Adipose tissue (tissue), 3 donors: Measurements from ENCODE around the gene SPATA12. TPM values are rescaled to one million over a fixed set of nuclear protein-coding genes. Genes with fewer than 3 reads are reported as not detected.
"Not testable (repeated sequence)": the region's sequence is repeated elsewhere in the genome, so short reads cannot be mapped to it uniquely, and the experiment has no call there.

ENCODE experiments used
- H3K27ac ChIP-seq: one replicate; pipeline ENCODE4 v1.5.1; 2013; ENCODE audit warnings: low read depth, low read length
- WGBS, 3 donors: extraction: QIAGEN DNeasy Blood & Tissue Kit; methylation state at CpG; one replicate each; pipeline ENCODE4 v1.1.7; 2013; 5-methylcytosine and 5-hydroxymethylcytosine counted together
- polyA plus RNA-seq, 3 donors: library from polyadenylated mRNA; stranded (reverse); fragments of 200-250 nt; gene quantifications; one replicate each; pipeline ENCODE4 v1.2.3, GENCODE V29; 2013
- donor health status: healthy with polysubstance abuse.
- donor health status: Bipolar disorder and iron deficiency.
- donor health status: healthy.

Gene SPATA12
- polyA plus RNA-seq, 3 donors = 0.11 TPM; not detected in 2

- no peak overlapping the region for H3K27ac ChIP-seq
- 39 to 42% (median 40%) methylated on average over 9 of the region's 9 CpGs for WGBS, 3 donors
These were observed 17.3 kb downstream of the SPATA12 start for GRCh38 chr3:57077630-57078343.

GRCh38 chr3:57078344-57078634 is 17.8 kb downstream of the SPATA12 start:
- WGBS, 3 donors = 0 to 2% (median 2%) methylated on average over 15 of the region's 15 CpGs
- no peak overlapping the region for H3K27ac ChIP-seq

- 0% methylated on average over 66 to 91 of the region's 91 CpGs for WGBS, 3 donors
- H3K27ac ChIP-seq = no peak overlapping the region
These were observed 18.4 kb downstream of the SPATA12 start for GRCh38 chr3:57078635-57079473.

- WGBS, 3 donors = 5 to 16% (median 14%) methylated on average over 24 to 25 of the region's 25 CpGs
- no peak overlapping the region for H3K27ac ChIP-seq
These were observed 19.0 kb downstream of the SPATA12 start for GRCh38 chr3:57079474-57079831.

- 93 to 98% (median 97%) methylated on average over 4 of the region's 4 CpGs for WGBS, 3 donors
- no peak overlapping the region for H3K27ac ChIP-seq
These were observed 19.7 kb downstream of the SPATA12 start for GRCh38 chr3:57080171-57080570.

- WGBS, 3 donors = 55 to 74% (median 72%) methylated on average over 3 of the region's 3 CpGs
- H3K27ac ChIP-seq = no peak overlapping the region
These were observed 20.7 kb downstream of the SPATA12 start for GRCh38 chr3:57081173-57081572.

GRCh38 chr3:57082481-57082880 is 22.0 kb downstream of the SPATA12 start:
- no peak overlapping the region for H3K27ac ChIP-seq
- 86 to 93% (median 91%) methylated on average over 6 of the region's 6 CpGs for WGBS, 3 donors

- WGBS, 3 donors = 93 to 95% (median 94%) methylated on average over 16 of the region's 16 CpGs
- H3K27ac ChIP-seq = not testable (repeated sequence)
These were observed 23.0 kb downstream of the SPATA12 start for GRCh38 chr3:57083266-57083995.

GRCh38 chr3:57085211-57085610 is 24.7 kb downstream of the SPATA12 start:
- no peak overlapping the region for H3K27ac ChIP-seq
- 92 to 97% (median 95%) methylated on average over 4 of the region's 4 CpGs for WGBS, 3 donors

GRCh38 chr3:57086201-57086600 is 25.7 kb downstream of the SPATA12 start:
- H3K27ac ChIP-seq = no peak overlapping the region

GRCh38 chr3:57087361-57088092 is 27.1 kb downstream of the SPATA12 start:
- H3K27ac ChIP-seq = no peak overlapping the region
- 96 to 100% (median 100%) methylated on average over 1 of the region's 1 CpG for WGBS, 3 donors

- H3K27ac ChIP-seq = no peak overlapping the region
- 70 to 88% (median 75%) methylated on average over 5 of the region's 5 CpGs for WGBS, 3 donors
These were observed 28.0 kb downstream of the SPATA12 start for GRCh38 chr3:57088503-57088902.

- 93 to 94% (median 94%) methylated on average over 4 of the region's 4 CpGs for WGBS, 3 donors
- H3K27ac ChIP-seq = no peak overlapping the region
These were observed 28.6 kb downstream of the SPATA12 start for GRCh38 chr3:57089043-57089442.

- H3K27ac ChIP-seq = no peak overlapping the region
- WGBS, 3 donors = 72 to 85% (median 75%) methylated on average over 3 of the region's 3 CpGs
These were observed 31.2 kb downstream of the SPATA12 start for GRCh38 chr3:57091521-57092273.

GRCh38 chr3:57093489-57093888 is 33.0 kb downstream of the SPATA12 start:
- no peak overlapping the region for H3K27ac ChIP-seq

GRCh38 chr3:57093971-57094535 is 33.6 kb downstream of the SPATA12 start:
- whole genome bisulfite sequencing, 3 donors = 40 to 78% (median 50%) methylated on average over 6 of the region's 6 CpGs
- H3K27ac ChIP-seq = no peak overlapping the region

GRCh38 chr3:57094575-57094974 is 34.1 kb downstream of the SPATA12 start:
- no peak overlapping the region for H3K27ac ChIP-seq

GRCh38 chr3:57095363-57095762 is 34.9 kb downstream of the SPATA12 start:
- 91 to 98% (median 92%) methylated on average over 5 of the region's 5 CpGs for WGBS, 3 donors
- no peak overlapping the region for H3K27ac ChIP-seq

More at GRCh38 chr3:57094575-57094974, 34.1 kb downstream of the SPATA12 start:
- WGBS, 3 donors = 63 to 74% (median 68%) methylated on average over 4 of the region's 4 CpGs
